ENCODE measurements around the gene UPK2.

Gene UPK2

GRCh38 chr11:118911880-118912741 lies 44.0 kb upstream of the UPK2 start (continued):
- TF ChIP-seq ZNF664 (tag by site-specific recombination; IDR thresholded peaks at IDR 0.05) (no peak), ZNF48 (tag by site-specific recombination; IDR thresholded peaks at IDR 0.05) (no peak), ZNF114 (tag by site-specific recombination; IDR thresholded peaks at IDR 0.05) (no peak), ZNF280C (tag by site-specific recombination; IDR thresholded peaks at IDR 0.05) (no peak), SP3 (tag by site-specific recombination; IDR thresholded peaks at IDR 0.05) (peak; percentile 55), ZBTB21 (tag by site-specific recombination; IDR thresholded peaks at IDR 0.05) (no peak), INSM2 (tag by site-specific recombination; IDR thresholded peaks at IDR 0.05) (0 out of 2 replicates have a peak, but pooled peaks have one; percentile 21), PRDM1 (tag by site-specific recombination; IDR thresholded peaks at IDR 0.05) (0 out of 2 replicates have a peak, but pooled peaks have one; percentile 25), REST (tag by site-specific recombination; IDR thresholded peaks at IDR 0.05) (no peak), ZNF692 (tag by site-specific recombination; IDR thresholded peaks at IDR 0.05) (no peak), ZNF132 (tag by site-specific recombination; IDR thresholded peaks at IDR 0.05; ENCODE audit: borderline replicate concordance) (no peak), ZNF157 (tag by site-specific recombination; IDR thresholded peaks at IDR 0.05) (no peak), ZNF548 (tag by site-specific recombination; IDR thresholded peaks at IDR 0.05) (no peak), ZNF558 (tag by site-specific recombination; IDR thresholded peaks at IDR 0.05) (no peak), ZNF138 (tag by site-specific recombination; IDR thresholded peaks at IDR 0.05; ENCODE audit: borderline replicate concordance) (no peak), GLIS1 (tag by site-specific recombination; IDR thresholded peaks at IDR 0.05) (peak; percentile 9; the same call in 1 of the 2 replicates), GLI4 (tag by site-specific recombination; IDR thresholded peaks at IDR 0.05) (no peak), ZNF350 (tag by site-specific recombination; IDR thresholded peaks at IDR 0.05) (no peak), ZNF202 (tag by site-specific recombination; IDR thresholded peaks at IDR 0.05; ENCODE audit: borderline replicate concordance) (no peak), ZNF555 (tag by site-specific recombination; conservative IDR thresholded peaks at IDR 0.05) (no peak), ZNF701 (tag by site-specific recombination; IDR thresholded peaks at IDR 0.05) (no peak; the same call in 1 of the 2 replicates), ZNF529 (tag by site-specific recombination; IDR thresholded peaks at IDR 0.05; ENCODE audit: insufficient replicate concordance) (no peak), ZNF473 (tag by site-specific recombination; IDR thresholded peaks at IDR 0.05) (no peak), MYNN (tag by site-specific recombination; IDR thresholded peaks at IDR 0.05; ENCODE audit: borderline replicate concordance) (no peak), KLF7 (tag by site-specific recombination; IDR thresholded peaks at IDR 0.05; ENCODE audit: borderline replicate concordance) (no peak), TRIM28 (IDR thresholded peaks at IDR 0.05; ENCODE audit: borderline replicate concordance, low read length) (no peak), ZNF658 (tag by site-specific recombination; IDR thresholded peaks at IDR 0.05) (no peak)
- TF ChIP-seq, protein P1, sequence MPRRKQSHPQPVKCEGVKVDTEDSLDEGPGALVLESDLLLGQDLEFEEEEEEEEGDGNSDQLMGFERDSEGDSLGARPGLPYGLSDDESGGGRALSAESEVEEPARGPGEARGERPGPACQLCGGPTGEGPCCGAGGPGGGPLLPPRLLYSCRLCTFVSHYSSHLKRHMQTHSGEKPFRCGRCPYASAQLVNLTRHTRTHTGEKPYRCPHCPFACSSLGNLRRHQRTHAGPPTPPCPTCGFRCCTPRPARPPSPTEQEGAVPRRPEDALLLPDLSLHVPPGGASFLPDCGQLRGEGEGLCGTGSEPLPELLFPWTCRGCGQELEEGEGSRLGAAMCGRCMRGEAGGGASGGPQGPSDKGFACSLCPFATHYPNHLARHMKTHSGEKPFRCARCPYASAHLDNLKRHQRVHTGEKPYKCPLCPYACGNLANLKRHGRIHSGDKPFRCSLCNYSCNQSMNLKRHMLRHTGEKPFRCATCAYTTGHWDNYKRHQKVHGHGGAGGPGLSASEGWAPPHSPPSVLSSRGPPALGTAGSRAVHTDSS (tag by site-specific recombination; IDR thresholded peaks at IDR 0.05) = no peak

Data from HEK293 (cell line).